Activated CD4-positive, alpha-beta T cell treated with anti-CD3 and anti-CD28 coated beads, Interleukin-2, amount 50 U/mL, for 24 hours (primary cell): ENCODE data around the gene ZNF22.

ENCODE experiments used
- DNase-seq, 2 donors: peaks; one replicate each; pipeline ENCODE4 v3.0.0-alpha.2; 2020; ENCODE audit warnings: low read depth in 1 of 2, low spot score in 1 of 2

The ZNF22 gene

DNA sequence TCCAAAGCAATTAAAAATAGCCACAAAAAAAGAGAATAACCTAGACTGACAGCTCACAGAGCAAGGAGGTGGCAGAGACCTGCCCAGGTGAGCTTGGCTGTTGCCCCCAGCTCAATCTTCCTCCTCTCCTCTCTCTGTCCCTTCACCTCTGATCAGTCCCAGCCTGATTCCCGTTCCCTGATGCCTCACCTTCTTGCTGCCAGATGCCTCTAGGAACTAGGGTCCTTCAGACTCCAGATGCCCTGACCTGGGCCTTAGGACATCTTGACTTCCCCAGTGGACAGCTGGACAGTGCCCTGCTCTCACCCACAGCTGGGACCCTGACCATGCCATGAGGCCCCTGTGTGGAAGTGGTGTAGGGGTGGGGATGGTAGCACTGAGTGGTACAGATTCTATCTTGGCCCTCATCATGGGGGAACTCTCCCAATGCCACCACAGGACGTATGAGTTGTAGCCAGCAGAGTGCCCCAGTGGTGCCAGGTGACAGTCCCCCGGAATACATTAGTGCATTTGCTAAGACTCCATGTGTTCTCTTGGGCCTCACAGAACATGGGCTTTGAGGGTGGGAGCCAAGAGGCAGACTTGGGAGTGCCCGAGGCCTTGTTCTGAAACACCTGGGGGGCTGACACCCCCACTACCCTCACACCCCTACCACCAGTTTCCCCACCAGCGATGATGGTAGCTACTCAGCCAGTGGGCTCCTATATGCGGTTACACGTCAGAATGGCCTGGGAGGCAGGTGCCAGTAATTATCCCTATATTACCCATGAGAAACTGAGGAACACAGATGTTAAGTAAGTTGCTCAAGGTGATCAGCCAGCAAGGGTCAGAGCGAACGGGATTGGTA, 24.1 kb upstream of the ZNF22 start:
- DNase-seq: no peak

DNA sequence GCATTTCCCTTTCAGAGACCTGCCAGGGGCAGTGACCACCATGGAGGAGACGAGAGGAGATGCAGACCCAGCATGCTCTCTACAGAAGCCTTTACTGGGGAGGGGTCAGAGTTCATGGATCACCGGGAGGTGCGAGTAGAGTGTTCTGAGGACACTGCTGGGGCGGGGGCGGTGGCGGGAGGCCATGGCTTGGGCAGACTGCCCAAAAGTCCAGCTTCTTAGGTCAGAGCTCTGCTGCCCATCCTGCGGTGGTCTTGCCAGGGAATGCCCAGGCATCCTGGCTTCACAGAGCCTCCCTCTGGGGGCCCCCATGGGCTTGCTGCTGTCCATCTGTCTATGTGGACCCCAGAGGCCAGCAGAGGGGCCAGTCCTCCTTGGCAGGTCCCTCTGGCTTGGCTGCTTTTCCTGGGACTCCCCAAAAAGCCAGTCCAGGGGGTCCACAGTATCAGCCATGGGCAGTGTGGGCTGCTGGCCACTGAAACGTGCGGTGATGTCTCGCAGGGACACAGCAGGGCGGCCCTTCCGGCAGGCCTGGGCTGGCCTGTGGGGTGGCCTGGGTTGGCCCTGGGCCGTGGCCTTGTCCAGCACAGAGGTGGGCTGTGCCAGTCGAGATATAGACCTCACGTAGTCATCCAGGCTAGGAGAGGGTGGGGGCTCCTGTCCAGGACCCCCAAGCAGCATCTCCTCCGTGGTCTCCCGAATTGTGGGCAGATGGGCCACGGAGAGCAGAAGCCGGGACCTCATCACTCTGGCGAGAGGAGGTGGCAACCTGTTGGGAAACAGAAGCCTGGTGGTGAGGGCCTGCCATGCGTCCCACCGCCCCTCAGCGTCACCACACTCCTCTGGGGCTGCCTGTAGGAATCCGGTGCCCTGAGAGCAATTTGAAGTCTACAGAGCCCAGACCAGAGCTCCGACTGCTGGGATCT, 23.2 kb upstream of the ZNF22 start:
- no peak for DNase-seq

DNA sequence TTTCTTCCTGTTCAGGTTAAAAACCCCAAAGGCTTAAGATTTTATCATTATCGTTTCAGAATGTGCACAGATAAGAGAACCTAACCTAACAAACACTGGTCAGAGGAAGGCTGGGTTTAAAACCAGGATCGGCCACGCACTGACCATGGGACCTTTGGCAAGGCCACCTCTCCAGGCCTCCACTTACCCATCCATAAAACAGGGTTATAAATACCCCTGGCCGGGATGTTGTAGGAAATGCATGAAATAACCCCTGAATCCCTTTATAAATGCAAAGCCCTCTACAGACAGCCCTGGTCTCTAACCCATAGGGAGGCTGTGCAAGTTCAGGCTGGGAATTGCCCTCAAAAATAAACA, 22.5 kb upstream of the ZNF22 start:
- no peak for DNase-seq

DNA sequence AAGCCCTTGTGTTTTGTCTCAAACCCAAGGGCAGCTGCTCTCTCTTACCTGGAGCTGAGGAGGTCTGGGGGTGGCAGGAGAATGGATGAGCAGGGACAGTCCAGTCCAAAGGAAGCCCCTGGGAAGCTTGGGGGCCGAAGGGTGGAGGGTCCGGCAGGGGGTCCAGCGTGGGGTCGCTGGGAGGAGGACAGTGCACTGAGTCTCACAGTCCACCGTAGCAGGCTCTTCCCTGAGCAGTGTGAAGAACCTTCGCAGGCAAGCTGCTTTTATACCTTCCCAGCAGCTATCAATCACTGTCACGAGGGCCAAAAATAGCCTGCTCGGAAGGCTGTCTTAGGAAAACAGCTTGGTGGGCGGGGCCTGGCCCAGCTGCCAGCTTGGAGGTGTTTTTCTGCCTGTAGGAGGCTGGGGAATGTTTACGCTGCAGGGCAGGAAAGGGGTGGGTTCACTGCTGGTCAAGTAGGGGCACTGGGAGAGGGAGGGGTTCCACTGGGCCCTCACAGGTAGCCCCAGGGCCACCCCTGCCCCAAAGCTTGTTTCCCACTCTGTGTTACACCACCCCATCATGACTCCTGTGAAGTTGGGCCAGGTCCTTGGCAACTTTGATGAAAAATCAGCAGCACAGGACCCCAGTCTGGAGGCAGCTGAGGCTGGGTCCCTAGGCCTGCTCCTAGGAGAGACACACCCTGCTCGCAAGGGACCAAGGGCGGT, 22.0 kb upstream of the ZNF22 start, which contains the start of gene DEPP1:
Gene DEPP1, minus strand, starts transcription at position 240 of the 711 bp plus-strand sequence. CDS start 779 bp downstream, outside the sequence.
- DNase-seq: no peak

DNA sequence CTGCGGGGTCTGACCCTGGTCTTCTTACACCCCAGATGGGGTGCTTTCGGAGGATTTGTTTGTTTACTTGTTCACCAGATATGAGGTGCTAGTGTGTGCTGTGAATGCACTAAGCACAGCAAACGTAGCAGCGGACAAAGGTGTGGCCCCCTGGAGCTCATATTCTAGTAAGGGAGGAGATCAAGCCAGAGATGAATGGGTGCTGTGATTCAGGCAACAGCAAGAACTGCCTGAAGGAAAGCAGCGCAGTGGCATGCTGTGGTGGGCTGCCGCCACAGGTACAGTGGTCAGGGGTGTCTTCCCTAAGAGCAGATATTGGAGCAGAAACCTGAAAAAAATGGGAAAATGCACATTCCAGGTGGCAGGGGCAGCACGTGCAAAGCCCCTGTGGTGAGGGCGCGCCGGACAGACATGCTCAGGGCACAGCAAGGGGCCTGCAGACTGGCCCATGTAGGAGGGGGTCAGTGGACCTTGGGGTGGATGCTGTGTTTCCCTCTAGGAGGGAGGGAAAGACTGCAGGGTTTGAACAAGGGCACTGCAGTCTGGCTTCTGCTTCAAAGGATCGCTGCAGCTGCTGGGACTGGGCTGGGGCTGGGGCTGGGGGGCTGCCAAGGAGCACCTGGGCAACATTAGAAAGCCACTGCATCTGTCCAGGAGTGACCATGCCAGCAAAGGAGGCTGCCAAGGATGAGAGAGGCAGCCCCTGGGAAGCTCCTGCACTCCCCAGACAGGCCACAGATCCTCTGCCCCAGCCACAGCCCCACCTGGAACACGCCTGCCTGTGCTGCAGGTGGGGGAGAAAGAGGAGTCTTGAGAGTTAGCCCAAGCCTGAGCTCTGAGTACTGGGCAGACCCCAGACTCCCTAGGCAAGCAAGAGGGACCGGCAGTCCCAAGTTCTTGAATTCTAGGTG, 21.2 kb upstream of the ZNF22 start:
- no peak for DNase-seq

DNA sequence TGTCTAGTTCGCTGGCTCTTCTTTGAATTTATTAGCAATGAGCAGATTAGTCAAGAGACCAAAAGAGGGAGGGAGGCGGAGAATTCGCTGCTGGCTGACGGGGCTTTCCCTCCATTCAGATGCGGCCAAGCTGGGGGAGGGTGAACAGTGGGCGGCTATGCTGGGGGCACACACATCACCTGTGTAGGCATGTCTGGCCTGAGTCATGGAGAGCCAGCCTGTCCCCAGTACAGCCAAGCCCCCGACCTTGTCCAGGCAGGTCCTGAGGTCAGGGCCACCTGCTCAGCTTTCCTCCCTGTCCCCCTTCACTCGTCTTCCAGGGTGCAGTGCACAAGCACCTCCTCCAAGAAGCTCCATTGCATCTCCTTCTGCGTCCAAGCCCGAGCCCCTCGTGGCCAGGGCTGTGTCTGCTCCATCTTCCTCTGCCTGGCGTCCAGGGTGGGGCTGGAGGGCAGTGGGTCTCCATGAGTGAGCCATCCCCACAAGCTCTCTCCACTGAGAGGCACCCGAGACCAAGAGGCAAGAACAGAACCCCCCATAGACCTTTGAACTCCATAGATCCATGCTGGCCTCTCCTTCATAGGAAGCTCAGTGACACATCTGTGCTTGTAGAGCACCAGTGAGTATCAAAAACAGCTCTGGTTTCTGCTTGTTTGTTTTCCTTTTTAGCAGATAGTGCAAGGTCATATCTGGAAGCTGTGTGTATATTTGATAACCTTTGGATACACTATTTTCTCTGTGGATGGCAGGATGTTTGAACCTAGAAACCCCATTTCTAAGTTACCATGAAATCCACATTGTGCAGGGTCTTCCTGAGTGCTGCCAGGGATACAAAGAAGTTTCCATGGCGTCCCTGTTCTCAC, 20.2 kb upstream of the ZNF22 start:
- no peak for DNase-seq

DNA sequence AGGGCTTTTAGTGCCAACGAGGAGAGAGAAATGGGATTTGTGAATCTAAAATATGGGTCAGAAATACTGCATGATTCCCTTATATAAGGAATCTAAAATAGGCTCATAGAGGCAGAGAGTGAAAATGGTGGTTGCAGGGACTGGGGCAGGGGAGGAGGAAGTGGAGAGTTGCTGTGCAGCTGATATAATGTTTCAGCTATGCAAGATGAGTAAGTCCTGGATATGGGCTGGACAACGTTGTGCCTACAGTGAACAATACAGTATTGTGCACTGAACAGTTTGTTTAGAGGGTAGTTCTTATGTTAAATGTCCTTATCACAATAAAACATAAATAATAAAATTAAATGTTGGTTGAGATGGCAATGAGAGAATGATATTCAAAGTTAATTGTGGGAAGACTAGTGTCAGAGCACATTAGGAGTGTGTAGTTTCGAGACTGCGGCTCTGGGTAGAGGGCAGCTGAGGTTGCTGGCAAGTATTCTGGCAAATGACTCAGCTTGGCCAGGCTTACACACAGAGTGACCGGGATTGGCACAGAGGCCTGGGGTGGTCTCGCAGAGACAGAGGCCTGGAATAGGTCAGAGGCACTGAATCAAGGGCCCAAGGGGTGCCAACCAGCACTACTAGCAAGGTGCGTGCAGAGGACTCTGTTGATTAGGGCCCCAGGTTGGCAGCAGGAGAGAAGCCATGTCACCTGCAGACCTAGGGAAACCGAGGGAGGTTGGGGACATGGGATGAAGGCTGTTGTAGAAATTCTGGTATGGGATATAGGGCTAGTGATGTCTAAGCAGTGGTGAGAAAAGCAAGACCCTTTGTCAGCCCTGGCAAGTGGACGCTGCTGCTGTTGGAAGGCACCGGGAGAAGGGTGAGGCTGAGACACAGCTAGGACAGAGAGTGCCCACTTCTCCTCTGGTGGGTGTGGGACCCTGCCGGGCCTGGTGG, 19.3 kb upstream of the ZNF22 start:
- DNase-seq: no peak

DNA sequence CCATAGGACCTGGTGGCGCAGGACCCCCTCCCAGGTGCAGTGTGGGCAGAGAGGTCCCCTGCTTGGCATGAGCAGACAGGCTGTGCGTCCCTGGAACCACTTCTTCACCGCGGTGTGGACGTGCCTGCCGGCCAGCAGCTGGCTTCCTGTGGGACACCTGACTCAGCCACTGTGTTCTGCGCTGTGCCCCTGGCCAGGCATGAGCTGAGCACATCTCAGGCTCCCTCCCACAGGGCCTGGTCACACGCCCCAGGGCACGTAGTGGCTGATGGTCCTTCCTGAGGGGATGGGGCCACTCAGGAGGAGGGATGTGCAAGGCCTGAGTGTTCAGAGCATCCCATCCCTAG, 18.6 kb upstream of the ZNF22 start:
- no peak for DNase-seq

DNA sequence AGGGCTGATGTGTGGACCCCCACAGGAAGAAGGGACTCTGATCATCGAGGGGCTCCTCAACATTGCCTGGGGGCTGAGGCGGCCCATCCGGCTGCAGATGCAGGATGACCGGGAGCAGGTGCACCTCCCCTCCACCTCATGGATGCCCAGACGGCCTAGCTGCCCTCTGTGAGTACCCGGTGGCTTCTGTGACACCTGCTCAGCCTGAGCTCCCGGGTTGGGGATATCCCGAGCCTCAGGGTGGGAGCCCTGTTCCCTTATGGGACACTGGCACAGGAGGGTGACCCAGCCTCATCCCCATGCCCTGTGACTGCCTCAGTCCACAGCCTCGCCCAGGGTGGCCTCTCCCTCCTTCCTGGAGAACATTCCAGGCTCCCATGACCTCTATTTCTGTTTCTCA, 18.2 kb upstream of the ZNF22 start:
- DNase-seq: no peak

DNA sequence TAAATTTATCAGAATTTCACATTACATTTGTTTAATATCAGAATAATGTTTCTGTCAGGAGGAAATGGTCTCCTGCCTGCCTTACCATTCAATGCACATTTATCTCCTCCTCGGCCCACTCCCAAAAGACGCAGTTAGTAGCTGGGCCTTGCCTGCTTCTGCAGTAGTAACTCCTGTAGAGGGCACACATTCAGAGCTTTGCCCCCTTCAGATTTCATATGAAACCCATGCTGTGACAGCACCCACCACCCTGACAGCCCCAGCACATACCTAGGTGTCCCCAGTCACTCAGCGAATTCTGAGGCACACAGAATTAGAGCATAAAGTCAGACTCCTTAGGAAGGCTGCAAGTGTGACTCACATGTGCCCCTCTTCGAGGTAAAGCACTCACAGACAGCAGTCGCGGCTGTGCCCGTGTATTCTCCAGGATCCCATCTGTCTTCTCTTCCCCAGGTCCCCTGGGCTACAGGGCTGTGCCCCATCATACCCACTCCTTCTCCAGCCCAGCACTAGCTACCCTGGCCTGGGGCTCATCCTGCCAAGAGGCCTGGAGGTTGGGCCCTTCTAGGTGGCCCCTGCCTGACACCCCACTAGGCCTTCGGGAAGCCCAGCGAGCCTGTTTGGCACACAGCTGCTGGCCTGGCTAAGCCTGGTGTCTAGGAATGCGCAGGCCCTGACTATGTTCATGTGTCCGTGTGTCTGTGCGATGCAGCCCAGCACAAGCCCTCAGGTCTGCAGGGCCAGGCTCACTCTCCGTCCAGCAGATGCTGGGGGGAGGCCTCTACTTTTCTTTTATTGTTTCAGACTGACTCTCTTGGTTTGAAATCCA, 17.4 kb upstream of the ZNF22 start:
- no peak for DNase-seq

DNA sequence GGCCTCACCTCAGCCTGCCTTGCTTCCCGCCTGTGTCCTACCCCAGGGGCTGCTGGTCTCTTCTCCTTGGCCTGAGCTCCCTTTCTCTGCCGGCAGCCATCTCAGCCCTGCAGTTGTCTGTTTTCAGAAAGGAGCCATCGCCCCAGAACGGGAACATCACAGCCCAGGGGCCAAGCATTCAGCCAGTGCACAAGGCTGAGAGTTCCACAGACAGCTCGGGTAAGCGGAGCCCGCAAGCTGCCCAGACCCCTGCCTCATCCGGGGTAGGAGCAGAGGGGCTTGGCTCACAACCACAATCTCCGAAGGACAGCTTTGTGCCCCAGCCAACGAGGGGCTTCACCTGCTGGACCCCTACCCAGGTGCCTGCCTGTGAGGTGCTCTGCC, 16.8 kb upstream of the ZNF22 start:
- no peak for DNase-seq

DNA sequence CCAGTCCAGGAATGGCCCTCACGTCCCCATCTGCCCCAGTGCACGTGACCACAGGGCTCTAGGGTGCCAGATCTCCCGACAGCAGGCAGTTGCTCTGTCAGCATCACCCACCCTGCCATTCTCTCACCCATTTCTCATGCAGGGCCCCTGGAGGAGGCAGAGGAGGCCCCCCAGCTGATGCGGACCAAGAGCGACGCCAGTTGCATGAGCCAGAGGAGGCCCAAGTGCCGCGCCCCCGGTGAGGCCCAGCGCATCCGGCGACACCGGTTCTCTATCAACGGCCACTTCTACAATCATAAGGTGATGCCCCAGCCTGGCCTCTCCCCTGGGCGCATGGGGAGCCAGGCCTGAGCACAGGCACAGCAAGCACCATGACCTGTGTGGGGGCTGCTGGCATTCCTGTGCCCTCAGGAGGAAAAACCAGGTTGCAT, 16.0 kb upstream of the ZNF22 start:
- no peak for DNase-seq

DNA sequence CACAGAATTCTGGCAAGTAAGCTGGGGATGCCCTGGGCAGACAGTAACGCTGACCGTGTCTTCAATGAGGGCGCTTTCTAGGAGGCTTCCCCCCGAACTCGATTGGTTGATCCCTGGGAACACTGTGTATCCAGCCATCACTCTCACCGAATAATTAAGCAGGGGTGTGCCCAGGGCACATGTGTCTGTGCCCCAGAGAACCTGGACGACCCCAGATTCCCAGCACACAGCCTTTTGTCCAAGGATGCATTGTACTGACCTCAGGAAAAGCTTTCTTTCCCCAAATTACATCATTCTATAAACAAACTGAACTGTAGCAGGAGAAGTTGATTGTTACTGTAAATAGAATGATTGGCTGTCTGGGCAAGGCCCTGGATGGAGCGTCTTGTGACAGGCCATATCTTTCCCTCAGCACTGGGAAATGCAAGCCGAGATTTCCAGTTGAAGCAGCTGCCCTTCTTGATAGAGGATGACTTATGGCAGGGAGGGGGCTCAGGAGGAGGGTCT, 15.5 kb upstream of the ZNF22 start:
- no peak for DNase-seq

DNA sequence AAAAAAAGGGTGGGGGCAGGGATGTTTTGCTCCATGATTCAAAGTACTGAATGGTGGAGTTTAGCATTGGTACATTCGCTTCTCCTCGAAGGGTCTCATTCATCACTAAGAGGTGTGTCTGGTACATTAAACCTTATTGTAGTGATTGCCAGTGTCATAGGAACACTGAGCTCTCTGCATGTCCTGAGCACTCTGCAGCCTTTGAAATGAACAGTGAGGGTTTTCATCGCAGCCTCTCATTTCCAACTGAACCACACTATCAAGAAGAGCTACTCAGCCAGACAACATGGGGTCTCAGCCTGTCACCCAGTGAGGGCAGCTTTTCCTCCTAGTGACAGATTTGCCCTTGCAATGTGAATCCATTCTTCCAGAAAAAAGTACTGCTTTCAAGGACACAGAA, 14.5 kb upstream of the ZNF22 start:
- DNase-seq: no peak

DNA sequence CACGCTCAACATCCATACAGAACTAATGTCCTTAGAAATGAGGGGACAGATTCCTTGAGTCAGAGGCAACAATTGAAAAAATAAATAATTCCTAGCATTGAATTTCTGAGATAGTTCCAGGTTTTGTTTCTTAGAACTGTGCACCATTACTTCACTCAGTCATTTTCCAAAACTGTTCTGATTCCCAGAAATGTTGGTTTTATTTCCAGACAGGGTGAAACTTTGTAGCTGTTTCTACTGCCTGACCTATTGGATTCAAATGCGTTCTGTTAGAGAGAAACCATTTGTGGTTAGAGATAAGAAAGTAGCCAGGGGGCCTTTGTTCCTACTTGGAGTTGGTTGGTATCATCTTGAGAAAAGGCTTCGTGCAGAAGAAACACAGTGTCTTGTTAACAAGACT, 14.1 kb upstream of the ZNF22 start:
- DNase-seq: no peak

DNA sequence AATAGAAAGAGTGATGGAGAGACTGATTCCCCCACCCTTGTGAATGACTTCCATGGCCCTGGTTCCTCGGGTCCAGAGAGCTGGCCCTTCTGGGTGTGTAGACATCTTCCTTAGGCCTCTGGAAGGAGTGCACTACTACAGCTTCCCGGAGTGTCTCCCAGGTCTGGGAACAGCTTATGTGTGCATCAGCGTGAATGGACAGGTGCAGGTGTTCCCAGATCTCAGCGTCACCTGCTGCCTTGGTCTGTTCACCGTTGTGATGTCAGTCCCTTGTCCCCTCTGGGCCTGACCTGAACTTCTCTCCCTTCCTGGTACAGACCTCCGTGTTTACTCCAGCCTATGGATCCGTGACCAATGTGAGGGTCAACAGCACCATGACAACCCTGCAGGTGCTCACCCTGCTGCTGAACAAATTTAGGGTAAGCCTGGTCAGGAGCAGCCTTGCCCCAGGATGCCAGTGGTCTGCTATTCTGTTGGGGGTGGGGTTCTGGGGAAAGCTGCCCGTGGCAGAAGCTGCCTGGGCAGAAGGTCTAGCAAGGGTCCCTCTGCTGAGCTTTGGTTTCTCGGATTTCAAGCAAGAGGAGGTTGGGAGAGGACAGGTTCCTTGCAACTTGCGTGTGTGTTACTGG, 11.7 kb upstream of the ZNF22 start:
- no peak for DNase-seq
